GM23338 (cell line): ENCODE results near the gene VTCN1. TPM values are rescaled to one million over a fixed set of nuclear protein-coding genes. Genes with fewer than 3 reads are reported as not detected.

Experiments used
- ATAC-seq: fragments of 200-7000 bp; cut with Tn5 transposase; 3 replicates; pipeline ENCODE4 v1.9.1; 2020
- DNase-seq: peaks from one replicate; pipeline ENCODE4 v3.0.0-alpha.2; 2015; ENCODE audit warnings: low spot score
- H2AFZ ChIP-seq: fragments of 200-600 bp; sonication (generic); 2 replicates; pipeline ENCODE4 v1.8.0; 2016; ENCODE audit warnings: antibody characterized with exemption, mild to moderate bottlenecking, moderate library complexity
- H3F3A ChIP-seq: fragments of 200-600 bp; sonication (generic); replicated peaks from 2 replicates; pipeline ENCODE4 v1.8.0; 2017; ENCODE audit warnings: antibody characterized with exemption, mixed run types, low read depth
- H3K27ac ChIP-seq: fragments of 200-600 bp; sonication (generic); 2 replicates; pipeline ENCODE4 v1.6.1; 2016; ENCODE audit warnings: low read depth
- H3K27me3 ChIP-seq: fragments of 200-600 bp; sonication (generic); 2 replicates; pipeline ENCODE4 v1.8.0; 2016; ENCODE audit warnings: mild to moderate bottlenecking, mixed run types, moderate library complexity; ENCODE audit not compliant: insufficient read depth
- H3K36me3 ChIP-seq: fragments of 200-600 bp; sonication (generic); 2 replicates; pipeline ENCODE4 v1.8.0; 2016; ENCODE audit warnings: mild to moderate bottlenecking; ENCODE audit not compliant: insufficient read depth
- H3K4me1 ChIP-seq: fragments of 200-600 bp; sonication (generic); 2 replicates; pipeline ENCODE4 v1.8.0; 2016; ENCODE audit warnings: mild to moderate bottlenecking, moderate library complexity; ENCODE audit not compliant: insufficient read depth
- H3K4me2 ChIP-seq: fragments of 200-600 bp; sonication (generic); 2 replicates; pipeline ENCODE4 v1.7.1; 2017; ENCODE audit warnings: mixed run types
- H3K4me3 ChIP-seq: fragments of 200-600 bp; sonication (generic); 2 replicates; pipeline ENCODE4 v1.6.1; 2016; ENCODE audit warnings: mixed run types
- H3K79me2 ChIP-seq: fragments of 200-600 bp; sonication (generic); replicated peaks from 2 replicates; pipeline ENCODE4 v1.8.0; 2017; ENCODE audit warnings: mild to moderate bottlenecking; ENCODE audit not compliant: insufficient read depth
- H3K9me2 ChIP-seq: fragments of 200-600 bp; sonication (generic); 2 replicates; pipeline ENCODE4 v1.8.0; 2017; ENCODE audit not compliant: insufficient read depth
- H4K20me1 ChIP-seq: fragments of 200-600 bp; sonication (generic); replicated peaks from 2 replicates; pipeline ENCODE4 v1.8.0; 2017; ENCODE audit warnings: mild to moderate bottlenecking; ENCODE audit not compliant: insufficient read depth
- H3K27ac Mint-ChIP-seq: 2 replicates; pipeline ENCODE4 v1.8.0; 2020; ENCODE audit warnings: inconsistent platforms, mild to moderate bottlenecking, moderate library complexity, mixed read lengths
- H3K27me3 Mint-ChIP-seq: 3 replicates; pipeline ENCODE4 v1.8.0; 2022; ENCODE audit warnings: low read depth, mild to moderate bottlenecking, moderate library complexity, mixed read lengths, inconsistent platforms; ENCODE audit not compliant: insufficient read depth, poor library complexity
- H3K36me3 Mint-ChIP-seq: 3 replicates; pipeline ENCODE4 v1.8.0; 2021; ENCODE audit warnings: low read depth, mild to moderate bottlenecking, inconsistent platforms, moderate library complexity, mixed read lengths
- H3K4me1 Mint-ChIP-seq: 3 replicates; pipeline ENCODE4 v1.8.0; 2020; ENCODE audit warnings: mild to moderate bottlenecking, inconsistent platforms, mixed read lengths
- H3K4me3 Mint-ChIP-seq: 3 replicates; pipeline ENCODE4 v1.8.0; 2021; ENCODE audit warnings: moderate library complexity, mild to moderate bottlenecking, inconsistent platforms, mixed read lengths
- H3K9me3 Mint-ChIP-seq: 3 replicates; pipeline ENCODE4 v1.8.0; 2020; ENCODE audit warnings: moderate library complexity, mild to moderate bottlenecking, inconsistent platforms, mixed read lengths
- ETS1 ChIP-seq: IDR thresholded peaks from 2 replicates; pipeline ENCODE4 v1.6.1; 2016; ENCODE audit warnings: antibody characterized with exemption
- EZH2 ChIP-seq: fragments of 200-600 bp; sonication (generic); IDR thresholded peaks from one replicate; pipeline ENCODE4 v1.8.0; 2017; ENCODE audit warnings: antibody characterized with exemption, mild to moderate bottlenecking, low read depth; ENCODE audit not compliant: unreplicated experiment
- EZH2phosphoT487 ChIP-seq: fragments of 200-600 bp; sonication (generic); IDR thresholded peaks from one replicate; pipeline ENCODE4 v1.8.1; 2018; ENCODE audit warnings: antibody characterized with exemption; ENCODE audit not compliant: unreplicated experiment
- POLR2AphosphoS5 ChIP-seq: IDR thresholded peaks from 2 replicates; pipeline ENCODE4 v1.6.1; 2016; ENCODE audit warnings: antibody characterized with exemption, low read depth
- STAT1 ChIP-seq: IDR thresholded peaks from one replicate; pipeline ENCODE4 v1.6.1; 2016; ENCODE audit warnings: antibody characterized with exemption; ENCODE audit not compliant: unreplicated experiment
- ZNF114 ChIP-seq: fragments of 250-450 bp; sonication (Bioruptor Pico); IDR thresholded peaks from 2 replicates; pipeline ENCODE4 v1.5.0; 2020; ENCODE audit warnings: mild to moderate bottlenecking, moderate library complexity
- ZNF331 ChIP-seq: fragments of 250-450 bp; sonication (Bioruptor Pico); IDR thresholded peaks from 2 replicates; pipeline ENCODE4 v1.5.0; 2020; ENCODE audit warnings: low read depth, mild to moderate bottlenecking, moderate library complexity
- ZNF462 ChIP-seq: fragments of 250-450 bp; sonication (Bioruptor Pico); IDR thresholded peaks from 2 replicates; pipeline ENCODE4 v1.5.0; 2020; ENCODE audit warnings: mild to moderate bottlenecking, moderate library complexity
- polyA plus RNA-seq: library from polyadenylated mRNA; unstranded; fragments of >200 nt; fragmentation: Nextera tagmentation; extraction: Ambion mirVana; gene quantifications from 2 replicates; pipeline ENCODE4 v1.2.1, GENCODE V29; 2016
- total RNA-seq: library from RNA; depleted of rRNA; stranded (reverse); fragments of >200 nt; shearing (Covaris generic); gene quantifications from 2 replicates; pipeline ENCODE4 v1.2.3, GENCODE V29; 2014

The VTCN1 gene
- total and polyA plus RNA-seq, 2 experiments from 2014 or later = not detected

- Mint-ChIP-seq H3K36me3 (no peaks in the 10 kb centered on the region), H3K9me3 (no peaks in the 10 kb centered on the region), H3K27me3 (no peaks in the 10 kb centered on the region), H3K4me1 (no peaks in the 10 kb centered on the region), H3K4me3 (no peak overlapping the region), H3K27ac (no peak overlapping the region)
- H3F3A ChIP-seq = no peaks in the 10 kb centered on the region
- no peaks in the 10 kb centered on the region for H3K36me3 ChIP-seq
- DNase-seq = no peak
- H3K27me3 ChIP-seq = no peaks in the 10 kb centered on the region
- no peak overlapping the region for H3K27ac ChIP-seq
- no peak overlapping the region for H3K4me2 ChIP-seq
- H3K4me3 ChIP-seq = no peak overlapping the region
- H4K20me1 ChIP-seq = no peaks in the 10 kb centered on the region
- no peak for ATAC-seq
- no peaks in the 10 kb centered on the region for H3K4me1 ChIP-seq
- no peaks in the 10 kb centered on the region for H3K79me2 ChIP-seq
- TF ChIP-seq ZNF462 (CRISPR knock-in tag) = no peak
- TF ChIP-seq STAT1 = no peak
- TF ChIP-seq EZH2 = no peak
- no peak overlapping the region for H2AFZ ChIP-seq
- H3K9me2 ChIP-seq = 0 out of 2 replicates have a peak, but pooled peaks cover 3% of the 10 kb centered on the region
Measured at GRCh38 chr1:117229217-117229616, 18.5 kb upstream of the VTCN1 start.

GRCh38 chr1:117225931-117226330 is 15.2 kb upstream of the VTCN1 start:
- Histone ChIP-seq H3K9me2 (0 out of 2 replicates have a peak, but pooled peaks cover 3% of the 10 kb centered on the region), H4K20me1 (no peaks in the 10 kb centered on the region), H3K79me2 (no peaks in the 10 kb centered on the region), H3K27ac (no peak overlapping the region), H3K4me2 (no peak overlapping the region), H3K27me3 (no peaks in the 10 kb centered on the region), H3K4me1 (no peaks in the 10 kb centered on the region), H2AFZ (no peak overlapping the region), H3K36me3 (no peaks in the 10 kb centered on the region), H3K4me3 (no peak overlapping the region), H3F3A (no peaks in the 10 kb centered on the region)
- H3K27me3 Mint-ChIP-seq = no peaks in the 10 kb centered on the region
- no peak overlapping the region for H3K4me3 Mint-ChIP-seq
- no peak for DNase-seq
- H3K9me3 Mint-ChIP-seq = peaks cover under 1% of the 10 kb centered on the region; the same call in 2 of the 3 replicates
- ATAC-seq = no peak
- no peaks in the 10 kb centered on the region for H3K4me1 Mint-ChIP-seq
- no peak overlapping the region for H3K27ac Mint-ChIP-seq
- H3K36me3 Mint-ChIP-seq = no peaks in the 10 kb centered on the region; the same call in 2 of the 3 replicates
- no peak for TF ChIP-seq ZNF114 (CRISPR knock-in tag)
- TF ChIP-seq EZH2phosphoT487 = no peak
- TF ChIP-seq ETS1 = no peak
- no peak for TF ChIP-seq EZH2
- no peak for TF ChIP-seq ZNF331
- no peak for TF ChIP-seq POLR2AphosphoS5
